NOMO-1 treated with DMSO at 0.1 percent for 48 hours (cell line): Measurements from ENCODE around the gene ATP2A3.
"Not testable (repeated sequence)": the region's sequence is repeated elsewhere in the genome, so short reads cannot be mapped to it uniquely, and the experiment has no call there.

Experiments
- DNase-seq: peaks from one replicate; lab custom pipeline; 2025; ENCODE audit not compliant: unreplicated experiment; lab: John Stamatoyannopoulos, UW

ATP2A3 gene

GRCh38 chr17:3956327-3956957 is 7.8 kb downstream of the ATP2A3 start:
- no peak for DNase-seq

GRCh38 chr17:3955673-3955988 is 8.6 kb downstream of the ATP2A3 start:
- DNase-seq = no peak

GRCh38 chr17:3954976-3955672 is 9.1 kb downstream of the ATP2A3 start:
- no peak for DNase-seq

GRCh38 chr17:3954086-3954485 is 10.2 kb downstream of the ATP2A3 start:
- DNase-seq = no peak

GRCh38 chr17:3953542-3953941 is 10.7 kb downstream of the ATP2A3 start:
- DNase-seq = no peak

GRCh38 chr17:3952186-3952585 is 12.1 kb downstream of the ATP2A3 start:
- DNase-seq = no peak

- no peak for DNase-seq
These were observed 12.8 kb downstream of the ATP2A3 start for GRCh38 chr17:3951420-3951819.

- no peak for DNase-seq
These were observed 13.2 kb downstream of the ATP2A3 start for GRCh38 chr17:3951003-3951402.

GRCh38 chr17:3950584-3950983 is 13.7 kb downstream of the ATP2A3 start:
- no peak for DNase-seq

GRCh38 chr17:3949418-3949817 is 14.8 kb downstream of the ATP2A3 start:
- DNase-seq = no peak

- DNase-seq = not testable (repeated sequence)
These were observed 15.7 kb downstream of the ATP2A3 start for GRCh38 chr17:3948551-3948950.

GRCh38 chr17:3947318-3947810 is 16.9 kb downstream of the ATP2A3 start:
- DNase-seq = no peak

GRCh38 chr17:3946711-3947235 is 17.5 kb downstream of the ATP2A3 start:
- DNase-seq = no peak

GRCh38 chr17:3944485-3945388 is 19.5 kb downstream of the ATP2A3 start:
- no peak for DNase-seq

- no peak for DNase-seq
These were observed 20.9 kb downstream of the ATP2A3 start for GRCh38 chr17:3943240-3943891.

- DNase-seq = no peak
These were observed 23.1 kb downstream of the ATP2A3 start for GRCh38 chr17:3940965-3941698.

GRCh38 chr17:3937359-3937758 is 26.9 kb downstream of the ATP2A3 start:
- DNase-seq = no peak

- no peak for DNase-seq
These were observed 28.3 kb downstream of the ATP2A3 start for GRCh38 chr17:3935825-3936355.

GRCh38 chr17:3935140-3935542 is 29.1 kb downstream of the ATP2A3 start:
- no peak for DNase-seq

GRCh38 chr17:3929764-3930163 is 34.5 kb downstream of the ATP2A3 start:
- DNase-seq = no peak
